Measurements from ENCODE around the gene INTS3.
A peak's percentile ranks its signal among the peaks of the same experiment; 100 is the strongest.
"Not testable (repeated sequence)": the region's sequence is repeated elsewhere in the genome, so short reads cannot be mapped to it uniquely, and the experiment has no call there.

The INTS3 gene

DNA sequence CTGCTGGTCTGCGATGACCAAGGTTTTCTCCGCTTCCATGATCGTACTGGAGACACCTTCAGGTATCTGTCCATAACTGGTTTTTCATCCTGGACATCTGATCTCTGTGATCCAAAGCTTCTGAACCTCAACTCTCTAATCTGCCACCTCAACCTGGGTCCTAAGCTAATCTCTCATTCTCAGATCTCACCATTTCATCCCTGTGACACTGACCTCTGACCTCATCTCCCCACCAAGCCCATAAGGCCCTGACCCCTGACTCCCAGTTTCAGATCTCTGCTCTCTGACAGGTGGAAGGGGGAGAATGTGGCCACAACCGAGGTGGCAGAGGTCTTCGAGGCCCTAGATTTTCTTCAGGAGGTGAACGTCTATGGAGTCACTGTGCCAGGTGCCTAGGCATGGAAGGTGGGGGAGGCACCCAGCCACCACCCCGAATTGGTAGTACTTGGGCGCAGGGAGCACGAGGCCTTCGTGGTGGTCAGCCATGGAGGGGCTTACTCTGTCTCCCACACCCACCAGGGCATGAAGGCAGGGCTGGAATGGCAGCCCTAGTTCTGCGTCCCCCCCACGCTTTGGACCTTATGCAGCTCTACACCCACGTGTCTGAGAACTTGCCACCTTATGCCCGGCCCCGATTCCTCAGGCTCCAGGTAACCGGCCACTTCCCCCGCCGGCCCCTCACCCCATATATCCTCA lies 51.1 kb downstream of the INTS3 start:
- no peak for DNase-seq

DNA sequence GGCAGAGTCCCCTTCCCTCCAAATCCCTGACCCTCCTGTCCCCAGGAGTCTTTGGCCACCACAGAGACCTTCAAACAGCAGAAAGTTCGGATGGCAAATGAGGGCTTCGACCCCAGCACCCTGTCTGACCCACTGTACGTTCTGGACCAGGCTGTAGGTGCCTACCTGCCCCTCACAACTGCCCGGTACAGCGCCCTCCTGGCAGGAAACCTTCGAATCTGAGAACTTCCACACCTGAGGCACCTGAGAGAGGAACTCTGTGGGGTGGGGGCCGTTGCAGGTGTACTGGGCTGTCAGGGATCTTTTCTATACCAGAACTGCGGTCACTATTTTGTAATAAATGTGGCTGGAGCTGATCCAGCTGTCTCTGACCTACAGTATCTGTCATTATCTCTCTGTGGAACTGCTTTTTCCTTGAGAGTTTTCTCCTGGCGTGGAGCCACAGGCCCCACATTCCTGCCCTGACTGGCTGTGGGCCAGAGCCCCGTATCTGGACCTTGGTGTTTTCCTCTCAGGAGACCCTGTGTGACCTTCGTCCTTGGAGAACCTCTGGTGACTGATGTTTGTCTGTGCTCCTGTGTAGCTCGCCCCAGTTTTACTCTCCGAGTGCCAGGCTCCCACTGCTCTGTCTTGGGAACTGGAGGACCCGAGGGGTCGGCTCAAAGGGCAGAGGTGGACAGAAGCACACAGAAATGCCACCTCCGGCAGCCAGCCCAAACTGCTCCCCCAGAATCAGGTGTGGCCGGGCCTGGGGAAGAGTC lies 52.1 kb downstream of the INTS3 start:
- DNase-seq: no peak

DNA sequence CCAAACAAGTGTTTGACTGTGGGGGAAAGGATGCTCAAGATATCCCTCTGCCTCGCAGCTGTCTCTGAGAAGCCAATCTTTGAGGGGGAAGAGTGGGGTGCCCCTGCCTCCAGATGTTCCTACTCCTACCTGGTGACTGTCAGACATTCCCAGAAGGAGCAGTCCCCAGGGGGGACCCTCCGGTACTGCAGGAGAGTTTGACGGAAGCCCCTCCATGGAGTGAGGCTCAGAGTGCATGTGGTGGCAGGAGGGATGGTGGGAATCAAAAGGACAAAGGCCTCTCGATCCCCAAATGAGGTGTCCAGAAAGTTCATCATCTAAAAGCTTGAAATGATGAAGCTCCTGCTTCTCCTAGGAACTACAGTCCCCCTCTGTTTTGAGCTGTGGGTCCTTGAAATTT lies 52.7 kb downstream of the INTS3 start:
- no peak for DNase-seq

DNA sequence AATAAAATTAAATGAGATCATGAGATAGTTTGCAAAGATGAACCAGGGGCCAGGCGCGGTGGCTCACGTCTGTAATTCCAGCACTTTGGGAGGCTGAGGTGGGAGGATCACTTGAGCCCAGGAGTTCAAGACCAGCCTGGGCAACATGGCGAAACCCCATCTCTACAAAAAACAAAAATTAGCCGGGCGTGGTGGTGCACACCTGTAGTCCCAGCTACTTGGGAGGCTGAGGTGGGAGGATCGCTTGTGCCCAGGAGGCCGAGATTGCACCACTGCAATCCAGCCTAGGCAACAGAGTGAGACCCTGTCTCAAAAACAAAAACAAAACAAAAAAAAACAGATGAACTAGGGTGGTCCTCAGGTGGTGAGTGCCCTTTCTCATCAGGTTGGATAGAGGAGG lies 54.8 kb downstream of the INTS3 start:
- not testable (repeated sequence) for DNase-seq

DNA sequence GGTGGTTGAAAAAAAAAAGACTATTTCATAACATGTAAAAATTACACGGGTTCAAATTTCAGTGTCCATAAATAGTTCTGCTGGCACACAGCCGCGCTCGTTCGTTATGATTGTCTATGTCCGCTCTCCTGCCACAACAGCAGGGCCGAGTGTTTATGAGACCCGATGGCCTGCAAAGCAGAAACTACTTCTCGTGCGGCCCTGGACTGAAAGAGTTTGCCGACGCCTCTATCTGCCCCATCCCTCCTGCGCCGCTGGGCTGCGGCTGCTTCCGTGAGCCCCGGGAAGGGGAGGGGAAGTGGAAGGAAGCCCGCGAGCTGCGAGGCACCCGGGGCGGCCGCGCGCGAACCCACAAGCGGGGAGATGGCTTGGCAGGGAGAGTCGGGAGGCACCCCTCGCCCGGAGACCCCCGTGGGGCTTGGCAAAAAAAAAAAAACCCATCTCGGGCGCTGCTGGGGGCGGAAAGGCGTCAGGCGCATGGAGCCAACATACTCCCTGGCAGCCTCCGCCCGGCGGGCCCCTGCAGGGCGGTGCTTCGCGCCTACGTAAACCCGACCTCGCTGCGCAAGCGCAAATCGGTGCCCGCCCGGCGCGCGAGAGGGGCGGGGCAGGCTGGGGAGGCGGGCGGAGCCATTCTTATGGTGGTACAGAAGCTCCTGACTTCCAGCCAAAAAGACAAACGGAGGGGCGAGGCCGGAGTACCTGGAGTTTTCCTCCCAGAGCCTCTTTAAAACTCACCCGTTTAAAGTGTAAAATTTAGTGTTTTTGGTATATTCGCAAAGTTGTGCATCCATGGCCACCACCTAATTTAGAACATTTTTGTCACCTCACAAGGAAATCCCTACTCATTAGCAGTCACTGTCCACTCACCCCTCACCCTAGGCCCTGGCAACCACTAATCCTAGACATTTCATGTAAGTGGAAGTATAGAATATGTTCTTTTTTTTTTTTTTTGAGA lies 55.7 kb downstream of the INTS3 start:
- DNase-seq: peak; percentile 91

DNA sequence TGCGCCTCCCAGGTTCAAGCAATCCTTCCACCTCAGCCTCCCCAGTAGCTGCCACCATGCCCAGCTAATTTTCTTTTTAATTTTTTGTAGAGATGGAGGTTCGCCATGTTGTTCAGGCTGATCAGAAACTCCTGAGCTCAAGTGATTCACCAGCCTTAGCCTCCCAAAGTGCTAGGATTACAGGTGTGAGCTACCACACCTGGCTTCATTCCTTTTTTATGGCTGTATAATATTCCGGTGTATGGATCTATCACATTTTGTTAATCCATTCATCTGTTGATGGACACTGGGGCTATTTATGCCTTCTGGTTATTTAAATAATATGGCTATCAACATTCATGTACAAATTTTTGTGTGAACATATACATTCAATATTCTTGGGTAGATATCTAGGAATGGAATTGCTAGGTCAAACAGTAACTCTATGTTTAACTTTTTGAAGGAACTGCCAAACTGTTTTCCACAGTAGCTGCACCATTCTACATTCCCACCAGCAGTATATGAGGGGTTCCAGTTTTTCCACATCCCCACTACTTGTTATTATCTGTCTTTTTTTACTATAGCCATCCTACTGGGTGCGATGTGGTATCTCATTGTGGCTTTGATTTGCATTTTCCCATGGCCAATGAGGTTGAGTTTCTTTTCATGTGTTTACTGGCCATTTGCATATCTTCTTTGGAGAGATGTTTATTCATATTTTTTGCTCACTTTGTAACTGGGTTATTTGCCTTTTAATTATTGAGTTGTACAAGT lies 58.4 kb downstream of the INTS3 start:
- no peak for DNase-seq

DNA sequence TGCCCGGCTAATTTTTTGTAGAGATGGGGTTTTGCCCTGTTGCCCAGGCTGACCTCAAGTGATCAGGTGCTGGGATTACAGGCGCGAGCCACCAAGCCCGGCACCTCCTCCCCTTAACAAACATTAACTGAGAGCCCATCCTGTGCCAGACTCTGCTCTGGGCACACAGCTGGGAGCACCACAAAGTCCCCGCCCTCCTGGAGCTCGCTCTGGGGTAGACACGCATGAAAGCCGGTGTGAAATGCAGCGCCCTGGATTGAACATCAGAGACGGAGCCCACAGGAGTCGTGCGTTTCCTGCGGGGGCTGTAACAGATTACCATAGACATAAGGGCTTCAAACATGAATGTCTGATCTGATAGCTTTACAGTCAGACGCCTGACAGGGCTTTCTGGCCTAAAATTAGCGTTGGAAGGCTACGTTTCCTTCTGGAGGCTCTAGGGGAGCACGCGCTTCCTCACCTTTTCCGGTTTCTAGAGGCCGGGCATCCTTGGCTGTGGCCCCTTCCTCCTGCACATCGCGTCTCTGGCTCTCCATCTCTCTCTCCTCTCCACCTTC lies 61.7 kb downstream of the INTS3 start:
- no peak for DNase-seq

DNA sequence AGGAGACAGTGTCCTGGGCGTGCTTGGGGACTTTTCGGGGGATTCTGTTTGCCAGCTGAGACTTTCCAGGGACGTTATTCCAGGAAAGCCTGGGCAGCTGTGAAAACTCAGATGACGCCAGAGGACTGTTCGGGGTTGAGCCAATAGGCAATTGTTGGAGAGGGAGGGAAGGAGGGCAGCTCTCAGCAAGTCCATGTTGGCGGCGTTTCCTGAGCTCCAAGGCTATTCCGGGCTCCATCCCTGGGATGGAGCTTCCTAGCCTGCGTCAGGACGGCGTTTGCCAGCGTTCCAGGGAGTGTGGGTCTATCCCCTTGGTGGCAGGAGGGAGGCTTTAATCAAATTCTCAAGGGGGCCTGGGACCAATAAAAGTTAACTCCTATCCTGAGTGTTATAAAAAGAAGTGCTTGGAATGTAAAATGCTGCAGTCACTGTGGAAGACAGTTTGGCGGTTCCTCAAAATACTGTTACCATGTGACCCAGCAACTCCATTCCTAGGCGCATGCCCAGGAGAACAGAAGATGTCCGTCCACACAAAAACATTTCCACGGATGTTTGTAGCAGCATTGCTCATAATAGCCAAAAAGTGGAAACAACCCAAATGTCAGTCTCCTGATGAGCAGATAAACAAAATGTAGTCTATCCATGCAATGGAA lies 62.6 kb downstream of the INTS3 start:
- no peak for DNase-seq

DNA sequence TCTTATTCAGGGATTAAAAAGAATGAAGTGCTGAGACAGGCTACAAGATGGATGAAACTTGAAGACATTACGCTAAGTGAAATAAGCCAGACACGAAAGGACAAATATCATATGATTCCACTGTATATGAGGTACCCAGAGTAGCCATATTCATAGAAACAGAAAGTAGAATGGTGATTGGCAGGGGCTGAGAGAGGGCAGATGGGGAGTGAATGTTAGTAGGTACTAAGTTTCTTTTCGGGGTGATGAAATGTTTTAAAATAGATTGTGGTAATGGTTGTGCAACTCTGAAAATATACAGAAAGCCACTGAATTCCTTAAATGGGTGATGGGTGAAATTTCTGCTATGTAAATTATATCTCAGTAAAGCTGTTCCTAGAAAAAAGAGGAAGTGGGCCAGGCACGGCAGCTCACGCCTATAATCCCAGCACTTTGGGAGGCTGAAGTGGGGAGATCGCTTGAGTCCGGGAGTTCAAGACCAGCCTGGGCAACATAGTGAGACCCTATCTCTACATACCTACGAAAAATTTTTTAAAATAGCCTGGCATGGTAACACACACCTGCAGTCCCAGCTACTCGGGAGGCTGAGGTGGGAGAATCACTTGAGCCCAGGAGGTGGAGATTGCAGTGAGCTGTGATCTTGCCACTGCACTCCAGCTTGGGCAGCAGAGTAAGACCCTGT lies 63.3 kb downstream of the INTS3 start:
- DNase-seq: no peak

DNA sequence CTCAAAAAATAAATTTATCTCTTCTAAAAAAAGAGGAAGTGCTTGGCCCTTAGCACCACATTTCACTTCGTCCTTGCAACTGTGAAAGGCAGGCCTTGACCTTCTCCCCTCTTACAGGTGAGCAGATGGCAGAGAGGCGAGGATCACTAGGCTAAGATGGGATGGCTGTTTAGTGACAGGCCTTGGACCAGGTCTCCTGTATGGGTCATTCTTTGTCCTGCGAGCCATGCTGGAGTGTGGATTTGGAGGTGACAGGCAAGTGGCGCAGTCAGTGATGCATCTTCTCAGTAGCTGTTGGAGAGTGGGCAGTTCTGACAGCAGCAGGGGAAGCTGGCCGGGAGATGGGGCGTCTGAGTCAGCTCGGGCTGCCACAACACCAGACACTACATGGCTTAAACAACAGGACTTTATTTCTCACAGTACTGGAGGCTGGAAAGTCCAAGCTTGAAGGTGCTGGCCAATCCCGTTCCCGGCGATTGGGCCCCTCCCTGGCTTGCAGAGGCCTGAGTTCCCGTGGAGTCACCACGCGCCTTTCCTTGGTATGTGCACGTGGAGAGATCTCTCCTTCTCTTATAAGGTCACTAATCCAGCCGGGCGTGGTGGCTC lies 63.9 kb downstream of the INTS3 start:
- DNase-seq: no peak

DNA sequence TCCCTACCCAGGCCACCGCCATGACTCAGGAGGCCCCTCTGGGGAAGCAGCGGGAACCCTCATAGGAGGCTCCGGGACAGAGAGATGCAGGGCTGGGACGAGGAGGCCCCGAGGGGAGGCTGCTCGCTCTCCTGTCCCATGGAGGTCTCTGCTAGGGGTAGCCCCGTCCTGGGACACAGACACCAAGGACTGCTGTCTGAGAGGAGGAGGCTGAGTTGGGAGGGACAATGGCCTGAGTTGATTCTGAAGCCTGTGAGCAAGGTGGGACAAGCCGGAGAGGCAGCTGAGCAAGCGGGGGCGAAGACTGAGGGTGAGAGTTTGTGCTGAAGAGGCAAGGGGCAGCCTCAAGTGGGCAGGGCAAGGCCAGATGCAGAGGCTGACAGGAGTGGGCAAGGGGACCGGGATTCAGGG lies 64.8 kb downstream of the INTS3 start:
- DNase-seq: no peak

DNA sequence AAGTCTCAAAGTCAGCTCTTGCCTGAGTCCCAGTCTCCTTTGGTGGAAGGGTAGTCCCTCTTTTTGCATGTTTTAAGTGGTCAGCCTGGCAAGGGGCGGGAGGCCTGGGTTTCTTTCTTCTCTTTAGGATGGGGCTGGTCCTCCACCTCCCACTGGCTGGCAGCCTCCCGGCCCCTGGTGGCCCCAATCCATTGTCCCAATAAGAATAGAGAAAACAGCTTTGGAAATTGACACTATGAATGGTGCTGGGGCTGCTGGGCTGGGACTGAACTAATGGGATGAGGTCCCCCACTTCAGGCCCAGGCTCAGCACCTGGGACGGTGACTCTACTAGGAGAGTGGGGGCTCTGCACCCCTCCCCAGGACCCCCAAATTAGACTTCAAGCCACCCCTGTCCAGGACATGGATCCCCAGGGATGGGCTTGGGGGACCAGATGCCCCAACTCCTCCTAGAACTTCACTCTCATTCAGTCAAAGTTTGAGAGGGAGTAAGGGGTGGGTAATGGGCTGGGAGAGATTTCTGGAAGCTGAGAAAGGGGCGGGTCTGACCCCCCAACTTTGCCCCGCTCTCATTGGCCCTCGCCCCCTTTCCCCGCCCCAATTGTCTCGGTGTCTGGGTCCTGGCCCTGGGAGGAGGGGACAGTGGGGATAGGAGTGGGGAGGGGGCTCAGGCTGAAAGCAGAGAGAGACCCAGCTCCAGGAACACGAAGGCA lies 65.6 kb downstream of the INTS3 start:
- DNase-seq: no peak

DNA sequence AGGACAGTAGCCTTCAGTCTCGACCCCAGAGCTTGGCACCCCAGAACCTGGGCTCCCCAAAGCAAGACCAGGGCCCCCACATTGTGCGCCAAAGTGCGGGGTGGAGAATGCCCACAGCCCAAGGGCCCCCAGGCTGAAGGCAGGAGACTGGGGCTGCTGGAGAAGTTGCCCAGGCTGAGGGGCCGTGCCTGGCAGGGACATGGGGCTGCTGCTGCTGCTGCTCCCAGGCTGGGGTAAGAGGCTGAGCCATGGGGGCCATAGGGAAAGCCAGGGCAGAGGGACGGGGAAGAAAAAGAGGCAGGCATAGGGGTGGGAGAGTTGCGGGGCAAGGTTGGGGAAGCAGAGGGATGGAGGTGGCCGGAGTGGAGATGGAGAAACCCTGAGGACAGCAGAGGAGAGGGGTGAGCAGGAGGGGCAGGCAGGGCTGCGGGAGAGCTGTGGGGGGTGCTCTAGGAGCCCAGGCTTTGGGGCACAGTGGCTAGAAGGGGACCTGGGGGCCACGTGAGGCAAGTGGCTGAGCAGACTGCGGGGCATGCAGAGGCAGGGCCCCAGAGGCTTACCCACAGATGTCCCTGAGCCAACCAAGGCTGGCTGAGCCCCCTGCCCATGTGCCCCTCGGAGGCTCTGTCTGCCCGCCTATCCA lies 66.2 kb downstream of the INTS3 start:
- no peak for DNase-seq

DNA sequence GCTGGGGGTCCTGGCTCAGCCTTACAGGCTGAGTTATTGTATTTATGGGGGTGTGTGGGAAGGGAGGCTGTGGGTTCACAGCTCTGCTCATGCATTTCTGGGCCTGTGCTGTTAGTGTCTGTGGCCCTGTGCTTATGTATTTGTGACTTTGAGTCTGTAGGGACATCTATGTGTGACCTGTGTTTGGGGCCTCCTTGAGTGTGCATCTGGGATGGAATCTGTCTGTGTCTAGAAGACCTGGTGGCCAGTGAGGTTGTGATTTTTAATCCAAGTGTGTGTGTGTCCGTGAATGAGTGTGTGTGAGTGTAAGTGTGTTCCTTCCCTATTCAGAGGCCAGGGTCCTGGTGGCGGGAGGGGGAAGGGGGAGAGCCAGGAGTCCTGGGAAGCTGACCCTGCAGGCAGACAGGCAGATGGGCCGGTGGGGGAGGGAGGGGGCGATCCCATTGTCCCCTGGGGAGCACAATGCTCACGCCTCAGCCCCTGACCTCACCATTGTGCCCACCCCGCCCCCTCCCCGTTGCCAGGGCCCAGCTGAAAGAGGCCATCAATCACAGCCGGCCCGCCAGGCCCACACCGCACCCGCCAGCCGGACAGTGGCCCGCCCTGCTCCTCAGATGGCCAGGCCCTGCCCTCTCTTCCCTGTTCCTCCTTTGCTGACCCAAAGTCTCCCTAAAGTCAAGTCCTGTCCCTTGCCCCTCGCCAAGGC lies 66.9 kb downstream of the INTS3 start:
- no peak for DNase-seq

DNA sequence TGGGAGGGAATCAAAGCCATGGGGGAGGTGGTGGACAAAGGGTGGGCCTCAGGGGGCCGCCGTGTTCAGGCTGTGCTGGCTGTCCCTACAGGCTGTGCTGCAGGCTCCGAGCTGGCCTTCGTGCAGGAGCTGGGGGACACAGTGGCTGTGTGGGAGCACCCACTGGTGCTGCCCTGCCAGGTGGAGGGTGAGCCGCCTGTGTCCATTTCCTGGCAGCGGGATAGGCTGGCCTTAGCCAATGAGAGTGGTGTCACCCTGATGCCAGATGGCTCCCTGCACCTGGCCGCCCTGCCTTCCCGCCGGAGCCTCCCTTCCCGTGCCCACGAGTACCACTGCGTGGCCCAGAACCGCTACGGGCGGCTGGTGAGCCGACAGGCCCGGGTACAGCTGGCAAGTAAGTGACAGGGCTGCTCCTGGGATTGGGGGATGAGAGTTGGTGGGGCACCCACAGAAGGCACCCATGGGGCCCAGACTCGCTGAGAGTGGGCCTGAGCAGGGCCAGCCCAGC lies 67.5 kb downstream of the INTS3 start:
- DNase-seq: no peak

DNA sequence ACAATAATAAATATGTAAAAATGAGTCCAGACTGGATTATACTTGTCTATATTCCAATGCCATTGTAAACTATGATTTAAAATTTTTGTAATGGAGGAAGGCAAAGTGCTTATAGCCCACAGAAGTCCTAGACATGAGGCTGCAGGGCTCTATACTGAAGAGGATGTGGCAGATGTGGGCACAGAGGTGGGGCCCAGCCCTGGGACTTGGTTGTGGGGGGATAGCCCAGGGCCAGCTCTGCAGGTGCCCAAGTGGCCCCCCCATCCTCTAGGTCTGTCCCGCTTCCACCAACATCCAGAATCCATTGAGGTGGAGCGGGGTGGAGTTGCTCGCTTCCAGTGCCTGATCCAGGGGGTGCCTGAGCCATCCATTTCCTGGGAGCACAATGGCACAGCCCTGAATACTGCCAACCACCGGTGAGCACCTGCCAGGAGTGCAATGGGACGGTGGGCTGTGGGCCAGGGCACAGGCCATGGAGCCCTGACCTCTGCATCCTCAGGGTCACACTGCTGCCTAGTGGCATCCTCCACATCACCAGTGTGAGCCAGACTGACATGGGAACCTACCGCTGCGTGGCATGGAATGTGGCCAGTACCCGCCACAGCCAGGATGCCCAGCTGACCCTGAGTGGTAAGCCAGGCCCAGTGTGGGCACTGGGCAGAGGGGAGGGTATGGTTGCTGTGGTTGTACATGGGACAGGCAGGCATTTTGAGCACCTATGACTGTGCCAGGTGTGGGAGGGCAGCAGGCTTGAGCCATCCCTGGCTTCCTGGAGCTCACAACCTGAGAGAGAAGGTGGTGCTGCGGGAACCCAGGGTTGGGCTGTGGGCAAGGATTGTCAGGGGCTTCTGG lies 68.3 kb downstream of the INTS3 start:
- no peak for DNase-seq

DNA sequence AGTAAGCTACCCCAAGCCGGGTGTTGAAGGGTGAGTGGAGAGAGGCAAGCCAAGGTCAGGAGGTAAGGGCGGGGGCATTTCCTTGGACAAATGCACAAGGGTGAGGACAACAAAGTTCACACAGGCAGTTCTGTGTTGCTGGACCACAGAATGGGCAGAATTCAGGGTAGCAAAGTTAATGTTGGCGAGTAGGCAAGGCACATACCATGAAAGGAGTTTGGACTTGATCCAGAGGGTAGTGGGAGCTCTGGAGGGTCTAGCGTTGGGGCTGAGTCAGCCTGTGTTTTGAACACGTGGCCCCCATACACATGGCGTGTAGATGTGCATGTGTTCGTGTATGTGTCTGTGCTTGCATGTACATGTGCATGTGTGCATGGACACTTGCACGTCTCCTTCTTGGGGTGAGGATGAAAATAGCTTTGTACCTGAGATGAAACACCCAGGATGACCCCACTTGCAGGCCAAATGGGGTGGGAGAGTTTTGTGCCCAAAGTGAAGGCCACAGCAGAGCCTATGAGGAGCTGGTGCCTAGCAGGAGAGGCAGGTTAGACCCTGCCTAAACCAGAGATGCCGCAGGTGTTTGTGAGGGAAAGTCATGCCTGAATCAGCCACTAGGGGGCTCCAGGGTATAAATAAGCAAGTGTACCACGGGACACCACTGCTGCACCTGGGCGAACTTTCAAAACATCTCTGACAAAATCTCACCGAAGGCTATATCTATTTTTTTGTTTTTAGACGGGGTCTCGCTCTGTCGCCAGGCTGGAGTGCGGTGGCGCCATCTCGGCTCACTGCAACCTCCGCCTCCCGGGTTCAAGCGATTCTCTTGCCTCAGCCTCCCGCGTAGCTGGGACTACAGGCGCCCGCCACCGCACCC lies 69.2 kb downstream of the INTS3 start:
- DNase-seq: peak; percentile 80

Data from stimulated activated CD4-positive, alpha-beta T cell treated with anti-CD3 and anti-CD28 coated beads, Interleukin-4, amount 100 ng/mL, for 1 hour (primary cell).